G401.6 (cell line): ENCODE data around the gene BMP8A.

Experiments
- FAIRE-seq: peaks from 2 replicates; lab custom pipeline; 2012; peaks lifted over from hg19 to GRCh38; lab: Jason Lieb, UNC

Gene BMP8A

DNA sequence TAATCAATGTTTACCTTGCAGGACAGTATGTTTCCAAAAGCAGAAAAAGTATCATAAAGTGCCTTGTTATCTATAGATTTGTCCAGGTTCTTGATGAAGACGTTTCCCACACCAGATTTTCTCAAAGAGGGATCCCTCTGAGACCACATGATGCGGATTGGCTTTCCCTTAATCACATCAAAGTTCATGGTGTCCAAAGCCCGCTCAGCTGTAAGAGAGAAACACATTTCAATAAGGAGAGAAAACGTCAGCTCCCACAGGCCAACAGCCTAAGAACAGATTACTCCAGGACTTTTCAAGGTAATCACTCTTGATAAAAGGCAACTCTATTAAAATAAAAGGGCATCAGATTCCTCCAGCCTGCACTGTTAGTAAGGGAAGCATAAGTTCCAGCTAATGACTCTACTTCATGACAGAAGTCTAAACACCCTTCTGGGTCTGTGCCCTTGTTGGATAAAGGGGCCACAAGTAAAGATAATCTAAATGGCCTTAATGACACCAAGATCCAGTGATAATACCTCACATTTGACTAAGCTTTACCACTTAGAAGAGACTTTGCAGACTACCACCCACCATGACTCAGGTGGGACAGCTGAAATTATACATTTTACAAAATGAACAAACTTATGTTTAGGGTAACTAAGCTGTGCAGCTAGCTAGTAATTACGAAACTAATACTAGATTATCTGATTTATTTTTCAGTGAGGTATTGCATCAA lies 81.1 kb downstream of the BMP8A start:
- FAIRE-seq, result no peak

- FAIRE-seq, result no peak
Measured at GRCh38 chr1:39573097-39573465, 81.6 kb downstream of the BMP8A start.

DNA sequence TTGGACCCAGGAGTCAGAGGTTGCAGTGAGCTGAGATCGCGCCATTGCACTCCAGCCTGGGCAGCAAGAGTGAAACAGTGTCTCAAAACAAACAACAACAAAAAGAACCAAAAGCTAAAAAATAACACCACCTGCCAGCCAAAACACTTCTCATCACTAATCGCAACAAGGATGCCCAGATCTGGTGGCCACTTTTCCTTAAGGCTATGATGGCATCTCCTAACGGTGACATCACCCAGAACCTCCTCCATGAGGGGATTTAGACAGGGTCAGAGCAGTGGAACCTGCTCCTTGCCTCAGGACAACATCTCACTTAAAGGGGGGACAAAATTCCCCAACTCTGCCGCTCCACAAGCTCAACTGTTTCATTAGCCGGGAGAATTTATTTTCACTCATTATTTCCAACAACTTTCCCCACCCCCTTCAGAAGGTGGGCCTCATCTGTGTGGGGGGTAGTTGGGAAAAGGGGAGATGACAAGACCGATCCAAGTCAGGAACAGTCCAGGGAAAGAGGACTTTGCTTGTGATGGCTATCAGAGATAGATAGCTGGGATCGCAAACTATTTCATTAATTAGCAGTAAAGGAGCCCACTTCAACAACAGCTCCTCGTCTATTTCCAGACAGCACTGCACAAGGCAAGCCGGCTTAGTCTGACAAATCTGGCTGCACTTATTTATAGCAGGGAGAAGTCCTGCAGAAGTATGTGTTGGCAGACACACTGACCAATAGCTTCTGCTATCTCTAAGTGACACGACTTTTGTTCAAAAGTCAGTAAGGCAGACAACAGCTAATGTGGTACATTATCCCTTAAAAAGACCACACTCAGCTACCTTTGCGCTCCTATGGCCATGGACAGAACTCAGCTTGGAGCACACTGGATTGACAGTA lies 82.5 kb downstream of the BMP8A start:
- FAIRE-seq, result no peak

DNA sequence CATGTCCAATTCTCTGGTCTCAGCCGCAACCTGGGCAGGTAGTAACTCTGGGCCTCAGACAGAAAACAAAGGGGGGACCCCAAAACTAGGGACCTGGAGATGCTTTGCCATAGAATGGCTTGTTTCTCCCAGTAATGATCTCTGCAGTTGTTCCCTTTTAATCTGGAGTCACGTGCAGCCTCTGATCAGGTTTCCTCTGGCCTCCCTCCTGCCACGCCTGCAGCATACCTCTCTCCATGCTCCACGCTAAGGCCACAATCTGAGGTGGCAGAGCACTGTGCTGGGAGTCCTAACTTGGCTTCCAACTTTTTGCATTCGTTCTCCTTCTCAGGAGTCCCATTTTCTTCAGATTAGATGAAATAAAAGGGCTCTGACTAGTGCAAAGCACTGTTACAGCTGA lies 83.2 kb downstream of the BMP8A start:
- FAIRE-seq, result no peak
